NCI-H2029 treated with DMSO at 0.1 percent for 48 hours (cell line): ENCODE data around the gene AKAP6.
"Not testable (repeated sequence)": the region's sequence is repeated elsewhere in the genome, so short reads cannot be mapped to it uniquely, and the experiment has no call there.

Experiments
- DNase-seq: peaks from one replicate; lab custom pipeline; 2025; lab: John Stamatoyannopoulos, UW

The AKAP6 gene

GRCh38 chr14:32443890-32444661 lies 115.0 kb downstream of the AKAP6 start:
- DNase-seq = no peak

GRCh38 chr14:32447371-32447770 lies 118.3 kb downstream of the AKAP6 start:
- DNase-seq = no peak

- DNase-seq = no peak
Measured at GRCh38 chr14:32449648-32450047, 120.5 kb downstream of the AKAP6 start.

- no peak for DNase-seq
Measured at GRCh38 chr14:32450919-32451675, 122.0 kb downstream of the AKAP6 start.

- no peak for DNase-seq
Measured at GRCh38 chr14:32453857-32454810, 125.0 kb downstream of the AKAP6 start.

- no peak for DNase-seq
Measured at GRCh38 chr14:32457213-32457920, 128.3 kb downstream of the AKAP6 start.

GRCh38 chr14:32458720-32459119 lies 129.6 kb downstream of the AKAP6 start:
- DNase-seq = no peak

- no peak for DNase-seq
Measured at GRCh38 chr14:32460267-32460666, 131.2 kb downstream of the AKAP6 start.

GRCh38 chr14:32462553-32462952 lies 133.5 kb downstream of the AKAP6 start:
- not testable (repeated sequence) for DNase-seq

GRCh38 chr14:32468955-32469354 lies 139.9 kb downstream of the AKAP6 start:
- DNase-seq = no peak

- peak; percentile 96 for DNase-seq
Measured at GRCh38 chr14:32469388-32470160, 140.5 kb downstream of the AKAP6 start.

- DNase-seq = no peak
Measured at GRCh38 chr14:32470161-32470715, 141.1 kb downstream of the AKAP6 start.

GRCh38 chr14:32471181-32471580 lies 142.1 kb downstream of the AKAP6 start:
- DNase-seq = no peak

- DNase-seq = no peak
Measured at GRCh38 chr14:32472076-32472475, 143.0 kb downstream of the AKAP6 start.

GRCh38 chr14:32472512-32473463 lies 143.7 kb downstream of the AKAP6 start:
- DNase-seq = peak; percentile 90

- no peak for DNase-seq
Measured at GRCh38 chr14:32473464-32473855, 144.4 kb downstream of the AKAP6 start.

- no peak for DNase-seq
Measured at GRCh38 chr14:32474478-32475195, 145.5 kb downstream of the AKAP6 start.

- DNase-seq = no peak
Measured at GRCh38 chr14:32476532-32476931, 147.4 kb downstream of the AKAP6 start.

GRCh38 chr14:32477396-32477795 lies 148.3 kb downstream of the AKAP6 start:
- no peak for DNase-seq
